Measurements from ENCODE around the gene KCNJ14. TPM values are rescaled to one million over a fixed set of nuclear protein-coding genes. Genes with fewer than 3 reads are reported as not detected.

KCNJ14 gene
- total RNA-seq, 1 donor from 2014 or later, result 2.0 TPM

DNA sequence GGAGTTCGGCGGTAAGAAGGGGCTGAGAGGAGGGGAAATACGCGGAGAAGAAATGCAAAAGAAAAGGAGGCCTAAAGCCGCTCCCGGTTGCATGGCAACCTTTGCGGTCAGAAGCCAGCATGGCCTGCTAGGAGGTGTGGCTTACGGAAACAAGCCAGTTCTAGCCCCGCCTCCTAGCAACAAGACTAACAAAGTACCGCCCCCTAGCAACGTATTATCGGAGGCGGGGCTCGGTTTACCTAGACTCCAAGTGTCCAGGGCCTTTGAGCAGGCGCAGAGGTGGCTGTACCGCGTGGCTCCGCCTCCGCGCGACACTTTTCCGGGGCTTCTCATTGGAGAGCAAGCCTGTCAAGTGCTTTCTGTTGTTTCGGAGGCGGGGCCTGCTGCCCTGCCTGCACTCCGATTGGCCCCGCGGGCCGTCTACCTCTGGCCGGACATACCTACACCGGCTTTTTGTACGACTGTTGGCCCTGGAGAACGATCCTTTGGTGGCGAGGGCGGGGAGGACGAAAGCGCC lies 13.5 kb downstream of the KCNJ14 start:
- TF ChIP-seq, protein P1, sequence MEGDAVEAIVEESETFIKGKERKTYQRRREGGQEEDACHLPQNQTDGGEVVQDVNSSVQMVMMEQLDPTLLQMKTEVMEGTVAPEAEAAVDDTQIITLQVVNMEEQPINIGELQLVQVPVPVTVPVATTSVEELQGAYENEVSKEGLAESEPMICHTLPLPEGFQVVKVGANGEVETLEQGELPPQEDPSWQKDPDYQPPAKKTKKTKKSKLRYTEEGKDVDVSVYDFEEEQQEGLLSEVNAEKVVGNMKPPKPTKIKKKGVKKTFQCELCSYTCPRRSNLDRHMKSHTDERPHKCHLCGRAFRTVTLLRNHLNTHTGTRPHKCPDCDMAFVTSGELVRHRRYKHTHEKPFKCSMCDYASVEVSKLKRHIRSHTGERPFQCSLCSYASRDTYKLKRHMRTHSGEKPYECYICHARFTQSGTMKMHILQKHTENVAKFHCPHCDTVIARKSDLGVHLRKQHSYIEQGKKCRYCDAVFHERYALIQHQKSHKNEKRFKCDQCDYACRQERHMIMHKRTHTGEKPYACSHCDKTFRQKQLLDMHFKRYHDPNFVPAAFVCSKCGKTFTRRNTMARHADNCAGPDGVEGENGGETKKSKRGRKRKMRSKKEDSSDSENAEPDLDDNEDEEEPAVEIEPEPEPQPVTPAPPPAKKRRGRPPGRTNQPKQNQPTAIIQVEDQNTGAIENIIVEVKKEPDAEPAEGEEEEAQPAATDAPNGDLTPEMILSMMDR (conservative IDR thresholded peaks at IDR 0.05), result no peak
- Mint-ChIP-seq H3K27ac (ENCODE audit: unreplicated experiment) (peak overlapping the region; percentile 99), H3K27me3 (ENCODE audit: low read depth) (peaks cover 6% of the 10 kb centered on the region), H3K4me3 (peak overlapping the region; percentile 98), H3K36me3 (ENCODE audit: low read depth) (peaks cover 13% of the 10 kb centered on the region), H3K9me3 (no peaks in the 10 kb centered on the region), H3K4me1 (peaks cover 28% of the 10 kb centered on the region)
- peak; percentile 96 for DNase-seq (ENCODE audit: low read depth, low spot score)

DNA sequence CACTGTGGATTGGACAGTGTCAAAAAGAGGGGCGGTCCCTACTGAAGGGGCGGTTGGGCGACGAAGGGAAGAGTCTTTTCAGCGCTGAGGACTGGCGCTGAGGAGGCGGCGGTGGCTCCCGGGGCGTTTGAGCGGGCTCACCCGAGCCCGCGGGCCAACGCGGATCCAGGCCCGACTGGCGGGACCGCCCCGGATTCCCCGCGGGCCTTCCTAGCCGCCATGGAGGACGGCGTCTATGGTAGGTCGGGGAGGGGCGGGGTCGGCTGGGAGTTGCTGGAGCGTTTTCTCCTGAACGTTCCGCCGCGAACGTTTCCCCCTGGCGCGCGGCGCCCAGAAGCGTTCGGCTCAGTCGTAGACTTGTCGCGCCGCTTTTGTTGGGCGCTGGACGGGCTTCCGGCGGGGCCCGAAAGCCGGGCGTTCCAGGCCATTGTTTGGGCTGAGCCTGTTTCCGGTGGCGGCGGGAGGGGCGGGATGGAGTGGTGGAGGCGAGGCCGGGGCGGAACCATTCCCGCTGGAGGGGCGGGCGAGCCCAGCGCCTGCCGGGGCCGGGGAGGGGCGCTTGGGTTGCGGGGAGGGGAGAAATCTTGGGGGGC lies 14.0 kb downstream of the KCNJ14 start, which contains the start of gene CYTH2:
Gene CYTH2 (plus strand): TSS at position 81 of the 593 bp plus-strand sequence. CDS start 139 bp downstream, at position 220.
- TF ChIP-seq, protein P1 (conservative IDR thresholded peaks at IDR 0.05), result no peak
- peak; percentile 78 for DNase-seq (ENCODE audit: low read depth, low spot score)
- H3K9me3 Mint-ChIP-seq, result no peaks in the 10 kb centered on the region
- peak within 1 kb of the TSS; percentile 98 for H3K4me3 Mint-ChIP-seq
- H3K4me1 Mint-ChIP-seq, result peaks cover 30% of the 10 kb centered on the region
- H3K27me3 Mint-ChIP-seq (ENCODE audit: low read depth), result peaks cover 6% of the 10 kb centered on the region
- peaks cover 14% of the 10 kb centered on the region for H3K36me3 Mint-ChIP-seq (ENCODE audit: low read depth)
- peak within 1 kb of the TSS; percentile 99 for H3K27ac Mint-ChIP-seq (ENCODE audit: unreplicated experiment)

DNA sequence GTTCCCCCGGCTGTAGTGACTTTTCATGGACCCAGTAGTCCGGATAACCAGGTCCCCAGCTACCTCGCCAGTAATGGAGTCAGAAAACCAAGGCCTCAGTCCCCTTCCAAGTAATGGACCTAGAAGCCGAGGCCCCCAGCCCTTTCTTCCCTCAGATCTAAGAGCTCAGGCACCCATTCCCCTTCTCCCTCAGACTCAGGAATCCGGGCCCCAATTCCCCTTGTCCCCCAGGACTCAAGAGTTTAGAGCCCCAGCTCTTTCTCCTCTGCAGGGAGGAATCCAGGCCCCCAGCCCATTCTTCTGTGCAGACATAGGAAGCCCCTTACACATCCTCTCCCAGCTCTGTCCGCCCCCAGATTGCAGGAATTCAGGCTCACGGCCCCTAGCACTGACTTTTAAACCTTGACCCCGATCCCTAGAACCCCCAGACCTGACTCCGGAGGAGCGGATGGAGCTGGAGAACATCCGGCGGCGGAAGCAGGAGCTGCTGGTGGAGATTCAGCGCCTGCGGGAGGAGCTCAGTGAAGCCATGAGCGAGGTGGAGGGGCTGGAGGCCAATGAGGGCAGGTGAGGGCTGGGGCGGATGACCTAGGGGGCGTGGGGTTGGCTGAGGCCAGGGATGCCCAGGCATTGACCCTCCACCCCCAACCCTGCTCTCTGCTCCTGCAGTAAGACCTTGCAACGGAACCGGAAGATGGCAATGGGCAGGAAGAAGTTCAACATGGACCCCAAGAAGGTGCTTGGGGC lies 14.7 kb downstream of the KCNJ14 start:
- Mint-ChIP-seq H3K27me3 (ENCODE audit: low read depth) (peaks cover 7% of the 10 kb centered on the region), H3K4me3 (peak overlapping the region; percentile 98), H3K27ac (ENCODE audit: unreplicated experiment) (no peak overlapping the region), H3K4me1 (peaks cover 31% of the 10 kb centered on the region), H3K9me3 (no peaks in the 10 kb centered on the region), H3K36me3 (ENCODE audit: low read depth) (peaks cover 15% of the 10 kb centered on the region)
- no peak for DNase-seq (ENCODE audit: low read depth, low spot score)
- TF ChIP-seq, protein P1 (conservative IDR thresholded peaks at IDR 0.05), result no peak

DNA sequence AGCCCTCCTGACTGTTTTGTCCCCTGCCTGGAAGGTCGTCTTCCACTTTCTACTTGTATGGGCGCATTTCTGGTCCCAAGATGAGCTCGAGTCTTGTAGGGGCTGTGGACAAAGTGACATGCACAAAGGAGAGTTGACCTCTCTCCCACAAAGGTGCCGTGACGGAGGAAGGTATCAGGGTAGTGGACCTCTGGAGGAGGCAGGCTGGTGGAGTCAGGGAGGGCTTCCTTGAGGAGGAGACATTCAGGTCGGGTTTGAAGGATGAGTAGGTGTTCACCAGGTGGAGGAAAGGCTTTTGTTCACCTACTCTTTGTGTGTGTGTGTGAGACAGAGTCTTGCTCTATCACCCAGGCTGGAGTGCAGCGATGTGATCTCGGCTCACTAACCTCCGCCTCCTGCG lies 15.5 kb downstream of the KCNJ14 start:
- Mint-ChIP-seq H3K36me3 (ENCODE audit: low read depth) (peaks cover 18% of the 10 kb centered on the region), H3K27me3 (ENCODE audit: low read depth) (peaks cover 9% of the 10 kb centered on the region), H3K27ac (ENCODE audit: unreplicated experiment) (peak overlapping the region; percentile 90), H3K4me1 (peaks cover 31% of the 10 kb centered on the region), H3K4me3 (peak overlapping the region; percentile 98), H3K9me3 (no peaks in the 10 kb centered on the region)
- no peak for DNase-seq (ENCODE audit: low read depth, low spot score)
- TF ChIP-seq, protein P1 (conservative IDR thresholded peaks at IDR 0.05), result no peak

DNA sequence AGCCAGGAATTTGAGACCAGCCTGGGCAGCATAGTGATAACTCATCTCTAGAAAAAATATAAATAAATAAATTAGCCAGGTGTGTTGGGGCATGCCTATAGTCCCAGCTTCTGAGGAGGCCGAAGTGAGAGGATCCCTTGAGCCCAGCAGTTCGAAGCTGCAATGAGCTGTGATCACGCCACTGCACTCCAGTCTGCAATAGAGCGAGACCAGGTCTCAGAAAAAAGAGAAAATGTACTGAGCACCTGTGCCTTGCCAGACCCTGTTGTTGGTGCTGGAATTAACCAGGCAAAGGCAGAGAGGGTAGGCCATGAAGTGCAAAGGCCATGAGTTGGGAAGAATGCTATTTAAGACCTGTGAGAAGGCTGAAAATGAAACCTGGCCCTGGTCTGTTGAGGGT lies 16.5 kb downstream of the KCNJ14 start:
- no peaks in the 10 kb centered on the region for H3K9me3 Mint-ChIP-seq
- TF ChIP-seq, protein P1 (conservative IDR thresholded peaks at IDR 0.05), result no peak
- H3K4me1 Mint-ChIP-seq, result peaks cover 31% of the 10 kb centered on the region
- H3K27ac Mint-ChIP-seq (ENCODE audit: unreplicated experiment), result no peak overlapping the region
- no peak for DNase-seq (ENCODE audit: low read depth, low spot score)
- H3K36me3 Mint-ChIP-seq (ENCODE audit: low read depth), result peaks cover 18% of the 10 kb centered on the region
- peak overlapping the region; percentile 98 for H3K4me3 Mint-ChIP-seq
- peaks cover 9% of the 10 kb centered on the region for H3K27me3 Mint-ChIP-seq (ENCODE audit: low read depth)
